ENCODE results near the gene QRFP. TPM values are rescaled to one million over a fixed set of nuclear protein-coding genes. Genes with fewer than 3 reads are reported as not detected.

QRFP gene
- total RNA-seq, 4 donors from 2014 or later, result 0.18 TPM; not detected in 3

DNA sequence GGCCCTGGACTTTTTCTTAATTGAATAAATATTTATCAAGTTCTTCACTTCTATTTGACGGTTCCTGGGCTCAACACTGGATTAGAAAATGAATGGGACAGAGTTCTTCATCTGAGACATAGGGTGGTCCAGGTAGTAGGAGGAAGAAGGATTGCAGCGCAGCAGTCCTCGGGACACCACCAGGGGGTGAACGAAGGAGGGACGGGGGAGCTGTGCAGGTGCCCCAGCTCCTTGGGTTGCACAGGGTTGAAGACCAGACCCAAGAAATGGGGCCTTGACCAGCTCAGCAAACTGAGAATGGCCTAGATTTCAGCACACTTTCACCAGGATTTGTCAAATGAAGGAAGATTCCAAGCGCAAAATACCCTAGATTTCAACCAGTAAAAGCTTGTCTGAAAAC lies 32.1 kb downstream of the QRFP start:
- Histone ChIP-seq H3K27me3 (no peaks in the 10 kb centered on the region), H3K27ac (no peak overlapping the region), H3K9me3 (no peaks in the 10 kb centered on the region), H3K4me3 (no peak overlapping the region), H3K36me3 (peaks cover 0 to 76% (median 11%) of the 10 kb centered on the region in 3 donors), H3K4me1 (peaks cover 3 to 75% (median 20%) of the 10 kb centered on the region in 3 donors)
- DNase-seq, result no peak
- intact Hi-C loops (cut with DNase I), result loop anchor here (5.0 kb wide), 2 partner anchors 97 to 157 kb away; no protein-coding TSS in a partner anchor
- WGBS, 2 donors, result 69 to 70% methylated on average over 4 to 6 of the region's 6 CpGs
- TF ChIP-seq CTCF (IDR thresholded peaks at IDR 0.05) (no peak), POLR2A (IDR thresholded peaks at IDR 0.05) (no peak)

- H3K27me3 ChIP-seq, result no peaks in the 10 kb centered on the region
- peaks cover 0 to 74% (median 8%) of the 10 kb centered on the region in 3 donors for H3K36me3 ChIP-seq
- 85 to 89% methylated on average over 14 to 17 of the region's 23 CpGs for WGBS, 2 donors
- H3K27ac ChIP-seq, result peak overlapping the region in 3 of 4 donors; percentile 6 to 71 (median 45)
- TF ChIP-seq POLR2A (IDR thresholded peaks at IDR 0.05) (no peak), CTCF (IDR thresholded peaks at IDR 0.05) (no peak)
- intact Hi-C loops (cut with DNase I), result loop anchor here (5.0 kb wide), 2 partner anchors 95 to 155 kb away; no protein-coding TSS in a partner anchor
- no peak overlapping the region for H3K4me3 ChIP-seq
- no peaks in the 10 kb centered on the region for H3K9me3 ChIP-seq
- no peak for DNase-seq
- H3K4me1 ChIP-seq, result peaks cover 3 to 82% (median 31%) of the 10 kb centered on the region in 3 donors
Observed at GRCh38 chr9:130862747-130863146, 33.9 kb downstream of the QRFP start.

- no peaks in the 10 kb centered on the region for H3K27me3 ChIP-seq
- DNase-seq, result no peak
- peaks cover 0 to 74% (median 8%) of the 10 kb centered on the region in 3 donors for H3K36me3 ChIP-seq
- H3K27ac ChIP-seq, result peak overlapping the region in 3 of 4 donors; percentile 10 to 71 (median 45)
- no peak overlapping the region for H3K4me3 ChIP-seq
- peaks cover 3 to 79% (median 31%) of the 10 kb centered on the region in 3 donors for H3K4me1 ChIP-seq
- H3K9me3 ChIP-seq, result no peaks in the 10 kb centered on the region
- intact Hi-C loops (cut with DNase I), result loop anchor here (5.0 kb wide), 2 partner anchors 95 to 155 kb away; no protein-coding TSS in a partner anchor
- 80 to 81% methylated on average over 8 of the region's 8 CpGs for WGBS, 2 donors
- TF ChIP-seq CTCF (IDR thresholded peaks at IDR 0.05) (no peak), POLR2A (IDR thresholded peaks at IDR 0.05) (no peak)
Observed at GRCh38 chr9:130862217-130862616, 34.4 kb downstream of the QRFP start.

DNA sequence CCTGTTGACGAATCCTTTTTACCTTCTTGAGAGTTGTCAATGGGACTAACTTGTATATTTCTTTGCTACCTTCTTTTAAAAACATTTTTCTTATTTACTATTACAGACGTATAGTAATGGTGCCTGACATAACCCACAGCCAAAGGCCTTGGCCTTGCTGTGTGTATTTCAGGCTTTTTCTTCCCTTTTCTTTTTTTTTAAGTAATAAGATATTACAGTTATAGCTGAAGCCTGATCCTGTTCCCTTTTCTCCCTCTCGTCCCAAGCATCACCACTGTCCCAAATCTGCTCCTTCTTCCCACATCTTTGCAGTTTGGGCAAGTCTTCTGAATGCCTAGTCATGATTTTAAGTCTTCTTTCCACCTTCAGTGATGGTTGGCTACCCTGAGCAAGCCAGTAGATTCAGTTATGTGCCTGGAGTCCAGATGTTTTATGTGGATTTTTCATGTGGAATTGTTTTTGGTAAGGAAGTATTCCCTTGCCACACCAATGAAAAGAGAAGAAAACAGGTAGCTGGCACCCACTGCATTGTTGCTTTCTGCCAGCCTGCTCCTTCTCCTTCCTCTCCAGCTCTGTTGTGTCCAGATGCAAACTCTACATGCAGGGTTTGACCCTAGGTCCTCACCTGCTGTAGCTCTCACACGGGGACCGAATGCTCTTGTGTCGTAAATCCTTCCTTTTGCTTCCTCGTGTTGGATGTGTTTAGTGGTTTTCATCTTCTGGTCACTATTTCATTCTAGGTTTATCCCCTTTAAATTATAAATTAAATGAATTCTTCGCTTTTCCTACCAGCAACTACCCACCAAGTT lies 35.0 kb downstream of the QRFP start:
- Histone ChIP-seq H3K27ac (peak overlapping the region in 3 of 4 donors; percentile 45 to 86 (median 71)), H3K4me3 (no peak overlapping the region), H3K27me3 (no peaks in the 10 kb centered on the region), H3K4me1 (peaks cover 3 to 74% (median 31%) of the 10 kb centered on the region in 3 donors), H3K9me3 (no peaks in the 10 kb centered on the region), H3K36me3 (peaks cover 0 to 81% (median 8%) of the 10 kb centered on the region in 3 donors)
- no peak for DNase-seq
- intact Hi-C loops (cut with DNase I), result loop anchor here (5.0 kb wide), 2 partner anchors 94 to 154 kb away; no protein-coding TSS in a partner anchor
- TF ChIP-seq CTCF (IDR thresholded peaks at IDR 0.05), result no peak
- no peak for TF ChIP-seq POLR2A (IDR thresholded peaks at IDR 0.05)
- 73 to 80% methylated on average over 8 of the region's 8 CpGs for WGBS, 2 donors
